ENCODE results near the gene FAAH2.

DNA sequence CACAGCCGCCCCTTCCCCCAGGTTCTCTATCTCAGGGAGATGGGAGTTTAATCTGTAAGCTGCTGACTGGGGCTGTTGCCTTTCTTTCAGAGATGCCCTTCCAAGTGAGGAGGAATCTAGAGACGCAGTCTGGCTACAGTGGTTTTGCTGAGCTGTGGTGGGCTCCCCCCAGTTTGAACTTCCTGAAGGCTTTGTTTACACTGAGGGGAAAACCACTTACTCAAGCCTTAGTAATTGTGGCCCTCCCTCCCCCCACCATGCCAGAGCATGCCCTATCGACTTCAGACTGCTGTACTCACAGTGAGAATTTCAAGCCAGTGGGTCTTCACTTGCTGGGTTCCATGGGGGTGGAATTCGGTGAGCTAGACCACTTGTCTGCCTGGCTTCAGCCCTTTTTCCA, 131.3 kb downstream of the FAAH2 start:
- TF ChIP-seq POLR2A (IDR thresholded peaks at IDR 0.05), result no peak
- TF ChIP-seq, protein P1, sequence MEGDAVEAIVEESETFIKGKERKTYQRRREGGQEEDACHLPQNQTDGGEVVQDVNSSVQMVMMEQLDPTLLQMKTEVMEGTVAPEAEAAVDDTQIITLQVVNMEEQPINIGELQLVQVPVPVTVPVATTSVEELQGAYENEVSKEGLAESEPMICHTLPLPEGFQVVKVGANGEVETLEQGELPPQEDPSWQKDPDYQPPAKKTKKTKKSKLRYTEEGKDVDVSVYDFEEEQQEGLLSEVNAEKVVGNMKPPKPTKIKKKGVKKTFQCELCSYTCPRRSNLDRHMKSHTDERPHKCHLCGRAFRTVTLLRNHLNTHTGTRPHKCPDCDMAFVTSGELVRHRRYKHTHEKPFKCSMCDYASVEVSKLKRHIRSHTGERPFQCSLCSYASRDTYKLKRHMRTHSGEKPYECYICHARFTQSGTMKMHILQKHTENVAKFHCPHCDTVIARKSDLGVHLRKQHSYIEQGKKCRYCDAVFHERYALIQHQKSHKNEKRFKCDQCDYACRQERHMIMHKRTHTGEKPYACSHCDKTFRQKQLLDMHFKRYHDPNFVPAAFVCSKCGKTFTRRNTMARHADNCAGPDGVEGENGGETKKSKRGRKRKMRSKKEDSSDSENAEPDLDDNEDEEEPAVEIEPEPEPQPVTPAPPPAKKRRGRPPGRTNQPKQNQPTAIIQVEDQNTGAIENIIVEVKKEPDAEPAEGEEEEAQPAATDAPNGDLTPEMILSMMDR (IDR thresholded peaks at IDR 0.05), result no peak

Data from tibial nerve (tissue), 3 donors.